Neural crest cell (in vitro differentiated cells): Measurements from ENCODE around the gene VPS37C. TPM values are rescaled to one million over a fixed set of nuclear protein-coding genes. Genes with fewer than 3 reads are reported as not detected.

Experiments
- DNase-seq: peaks from one replicate; pipeline ENCODE4 v3.0.0; 2021; ENCODE audit warnings: low read depth, mixed read lengths, low spot score
- H3K27ac Mint-ChIP-seq: one replicate; pipeline ENCODE4 v1.8.0; 2021; ENCODE audit warnings: mild to moderate bottlenecking, mixed read lengths; ENCODE audit not compliant: unreplicated experiment
- H3K27me3 Mint-ChIP-seq: 2 replicates; pipeline ENCODE4 v1.8.0; 2021; ENCODE audit warnings: low read depth, mild to moderate bottlenecking, mixed read lengths
- H3K36me3 Mint-ChIP-seq: 2 replicates; pipeline ENCODE4 v1.8.0; 2021; ENCODE audit warnings: low read depth, mild to moderate bottlenecking, mixed read lengths
- H3K4me1 Mint-ChIP-seq: 2 replicates; pipeline ENCODE4 v1.8.0; 2021; ENCODE audit warnings: mixed read lengths
- H3K4me3 Mint-ChIP-seq: one replicate; pipeline ENCODE4 v1.8.0; 2021; ENCODE audit warnings: mild to moderate bottlenecking, mixed read lengths
- H3K9me3 Mint-ChIP-seq: 2 replicates; pipeline ENCODE4 v1.8.0; 2021; ENCODE audit warnings: mixed read lengths
- CTCF ChIP-seq: fragments of 200-600 bp; sonication (generic); conservative IDR thresholded peaks from 2 replicates; pipeline ENCODE4 v1.5.0; 2021; ENCODE audit warnings: antibody characterized with exemption, mild to moderate bottlenecking
- total RNA-seq: library from RNA; stranded (reverse); gene quantifications from 2 replicates; pipeline ENCODE4 v1.2.1, GENCODE V29; 2021

The VPS37C gene
- total RNA-seq, 1 donor from 2014 or later = 25.8 TPM

- H3K9me3 Mint-ChIP-seq = peaks cover 4% of the 10 kb centered on the region
- H3K36me3 Mint-ChIP-seq = no peaks in the 10 kb centered on the region
- no peak overlapping the region for H3K4me3 Mint-ChIP-seq
- DNase-seq = no peak
- peak overlapping the region; percentile 21 for H3K27ac Mint-ChIP-seq
- peaks cover 26% of the 10 kb centered on the region for H3K27me3 Mint-ChIP-seq
- H3K4me1 Mint-ChIP-seq = no peaks in the 10 kb centered on the region
- TF ChIP-seq CTCF = no peak
Observed at GRCh38 chr11:61172888-61173287, 11.7 kb upstream of the VPS37C start.

- Mint-ChIP-seq H3K27ac (no peak overlapping the region), H3K4me1 (no peaks in the 10 kb centered on the region), H3K4me3 (no peak overlapping the region), H3K27me3 (peaks cover 26% of the 10 kb centered on the region), H3K9me3 (peaks cover 4% of the 10 kb centered on the region), H3K36me3 (no peaks in the 10 kb centered on the region)
- no peak for TF ChIP-seq CTCF
- DNase-seq = no peak
Observed at GRCh38 chr11:61172356-61172755, 11.1 kb upstream of the VPS37C start.

GRCh38 chr11:61171907-61172306 lies 10.7 kb upstream of the VPS37C start:
- no peak for DNase-seq
- no peak overlapping the region for H3K4me3 Mint-ChIP-seq
- H3K27ac Mint-ChIP-seq = no peak overlapping the region
- no peaks in the 10 kb centered on the region for H3K4me1 Mint-ChIP-seq
- H3K36me3 Mint-ChIP-seq = no peaks in the 10 kb centered on the region
- peaks cover 4% of the 10 kb centered on the region for H3K9me3 Mint-ChIP-seq
- TF ChIP-seq CTCF = no peak
- H3K27me3 Mint-ChIP-seq = peaks cover 26% of the 10 kb centered on the region

GRCh38 chr11:61170566-61170965 lies 9.3 kb upstream of the VPS37C start:
- no peak overlapping the region for H3K4me3 Mint-ChIP-seq
- peaks cover 17% of the 10 kb centered on the region for H3K27me3 Mint-ChIP-seq
- no peak for TF ChIP-seq CTCF
- peaks cover 4% of the 10 kb centered on the region for H3K9me3 Mint-ChIP-seq
- no peaks in the 10 kb centered on the region for H3K36me3 Mint-ChIP-seq
- no peaks in the 10 kb centered on the region for H3K4me1 Mint-ChIP-seq
- no peak for DNase-seq
- H3K27ac Mint-ChIP-seq = no peak overlapping the region

- no peaks in the 10 kb centered on the region for H3K4me1 Mint-ChIP-seq
- H3K36me3 Mint-ChIP-seq = no peaks in the 10 kb centered on the region
- H3K4me3 Mint-ChIP-seq = no peak overlapping the region
- no peak for TF ChIP-seq CTCF
- no peak for DNase-seq
- H3K9me3 Mint-ChIP-seq = peaks cover 2% of the 10 kb centered on the region
- peaks cover 8% of the 10 kb centered on the region for H3K27me3 Mint-ChIP-seq
- no peak overlapping the region for H3K27ac Mint-ChIP-seq
Observed at GRCh38 chr11:61168800-61169199, 7.6 kb upstream of the VPS37C start.
